ENCODE measurements around the gene SPAG16. TPM values are rescaled to one million over a fixed set of nuclear protein-coding genes. Genes with fewer than 3 reads are reported as not detected.

SPAG16 gene
- total RNA-seq, 4 donors from 2014 or later = 34.1 to 59.3 (median 46.8) TPM

GRCh38 chr2:214075456-214075855 is 791.2 kb downstream of the SPAG16 start:
- H3K36me3 ChIP-seq = no peaks in the 10 kb centered on the region
- H3K4me1 ChIP-seq = no peaks in the 10 kb centered on the region
- 79 to 85% methylated on average over 6 of the region's 6 CpGs for WGBS, 2 donors
- H3K27ac ChIP-seq = no peak overlapping the region
- H3K9me3 ChIP-seq = no peaks in the 10 kb centered on the region
- DNase-seq = no peak
- TF ChIP-seq POLR2A (IDR thresholded peaks at IDR 0.05) (no peak), CTCF (IDR thresholded peaks at IDR 0.05) (no peak)
- intact Hi-C loops (cut with DNase I) = no loop called here
- H3K4me3 ChIP-seq (replicated peaks in 1 of 3) = no peak overlapping the region
- H3K27me3 ChIP-seq = no peaks in the 10 kb centered on the region

DNA sequence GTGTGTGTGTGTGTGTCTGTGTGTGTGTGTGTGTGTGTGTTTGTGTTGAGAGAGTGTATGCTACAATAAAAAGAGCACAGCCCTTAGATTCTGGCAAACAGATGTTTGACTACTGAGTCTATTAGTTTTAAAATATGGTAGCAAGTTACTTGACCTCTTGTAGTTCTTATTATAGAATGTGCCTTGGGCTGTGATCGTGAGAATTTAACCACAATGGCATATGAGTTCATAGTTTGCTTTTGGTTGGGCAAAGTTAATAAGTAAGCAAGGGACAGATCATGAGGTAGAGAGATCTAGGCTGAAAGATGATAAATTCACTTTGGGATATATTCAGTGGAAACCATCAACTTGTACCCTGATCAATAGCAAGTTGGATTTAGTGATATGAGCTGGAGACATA is 792.3 kb downstream of the SPAG16 start:
- Histone ChIP-seq H3K27me3 (no peaks in the 10 kb centered on the region), H3K27ac (no peak overlapping the region), H3K9me3 (no peaks in the 10 kb centered on the region), H3K4me3 (replicated peaks in 1 of 3) (no peak overlapping the region), H3K36me3 (no peaks in the 10 kb centered on the region), H3K4me1 (no peaks in the 10 kb centered on the region)
- DNase-seq = no peak
- WGBS, 2 donors = 72 to 86% methylated on average over 1 of the region's 1 CpG
- no peak for TF ChIP-seq CTCF (IDR thresholded peaks at IDR 0.05)
- no peak for TF ChIP-seq POLR2A (IDR thresholded peaks at IDR 0.05)
- intact Hi-C loops (cut with DNase I) = no loop called here

DNA sequence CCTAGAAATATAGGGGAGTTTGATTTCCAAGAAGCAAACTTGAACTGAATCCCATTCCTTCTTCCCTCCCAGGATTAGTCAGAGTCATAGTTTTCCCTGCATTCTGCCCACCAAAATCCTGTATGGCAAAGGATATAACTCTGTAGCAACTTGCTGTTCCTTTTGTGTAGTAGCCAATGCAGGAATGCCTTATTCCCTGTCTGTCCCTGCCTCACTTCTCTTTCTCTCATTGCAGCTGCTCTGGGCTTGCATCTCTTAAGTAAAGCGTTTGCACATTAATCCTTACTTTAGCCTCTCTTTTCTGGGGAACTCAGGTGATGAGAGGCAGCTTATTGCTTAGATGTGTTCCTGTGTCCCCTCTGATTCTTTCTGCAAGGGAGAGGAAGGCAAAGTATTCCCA is 793.5 kb downstream of the SPAG16 start:
- Histone ChIP-seq H3K27ac (no peak overlapping the region), H3K27me3 (no peaks in the 10 kb centered on the region), H3K36me3 (no peaks in the 10 kb centered on the region), H3K4me1 (no peaks in the 10 kb centered on the region), H3K4me3 (replicated peaks in 1 of 3) (no peak overlapping the region), H3K9me3 (no peaks in the 10 kb centered on the region)
- intact Hi-C loops (cut with DNase I) = no loop called here
- DNase-seq = no peak
- TF ChIP-seq POLR2A (IDR thresholded peaks at IDR 0.05) = no peak
- no peak for TF ChIP-seq CTCF (IDR thresholded peaks at IDR 0.05)
- 54 to 70% methylated on average over 1 of the region's 1 CpG for WGBS, 2 donors

- TF ChIP-seq CTCF (IDR thresholded peaks at IDR 0.05) (no peak), POLR2A (IDR thresholded peaks at IDR 0.05) (no peak)
- Histone ChIP-seq H3K36me3 (no peaks in the 10 kb centered on the region), H3K27ac (no peak overlapping the region), H3K27me3 (no peaks in the 10 kb centered on the region), H3K4me3 (replicated peaks in 1 of 3) (no peak overlapping the region), H3K4me1 (no peaks in the 10 kb centered on the region), H3K9me3 (no peaks in the 10 kb centered on the region)
- intact Hi-C loops (cut with DNase I) = no loop called here
- no peak for DNase-seq
- WGBS, 2 donors = 84% methylated on average over 2 of the region's 2 CpGs
Measured at GRCh38 chr2:214079032-214079431, 794.8 kb downstream of the SPAG16 start.

GRCh38 chr2:214088536-214088935 is 804.3 kb downstream of the SPAG16 start:
- Histone ChIP-seq H3K36me3 (no peaks in the 10 kb centered on the region), H3K27ac (no peak overlapping the region), H3K9me3 (no peaks in the 10 kb centered on the region), H3K4me1 (no peaks in the 10 kb centered on the region), H3K27me3 (no peaks in the 10 kb centered on the region), H3K4me3 (replicated peaks in 1 of 3) (no peak overlapping the region)
- DNase-seq = no peak
- TF ChIP-seq CTCF (IDR thresholded peaks at IDR 0.05) (no peak), POLR2A (IDR thresholded peaks at IDR 0.05) (no peak)
- intact Hi-C loops (cut with DNase I) = no loop called here
- WGBS, 2 donors = 88 to 91% methylated on average over 1 of the region's 1 CpG
